ENCODE data around the gene STAG1.
"Not testable (repeated sequence)": the region's sequence is repeated elsewhere in the genome, so short reads cannot be mapped to it uniquely, and the experiment has no call there.

The STAG1 gene

GRCh38 chr3:136632625-136633081, 119.5 kb downstream of the STAG1 start:
- no peaks in the 10 kb centered on the region; the same call in 1 of the 2 replicates for H3K9me3 ChIP-seq (ENCODE audit: control insufficient read depth, insufficient read depth, low read length)
- peaks cover 8% of the 10 kb centered on the region for H3K4me1 ChIP-seq (ENCODE audit: insufficient read depth, low read length)
- H3K9ac ChIP-seq (ENCODE audit: low read depth, low read length), result no peak overlapping the region

GRCh38 chr3:136631424-136631823, 120.8 kb downstream of the STAG1 start:
- no peaks in the 10 kb centered on the region; the same call in 1 of the 2 replicates for H3K9me3 ChIP-seq (ENCODE audit: control insufficient read depth, insufficient read depth, low read length)
- no peaks in the 10 kb centered on the region for H3K36me3 ChIP-seq (ENCODE audit: insufficient read depth, low read length)
- no peak overlapping the region for H3K9ac ChIP-seq (ENCODE audit: low read depth, low read length)
- H3K4me1 ChIP-seq (ENCODE audit: insufficient read depth, low read length), result peaks cover 8% of the 10 kb centered on the region

More at GRCh38 chr3:136632625-136633081, 119.5 kb downstream of the STAG1 start:
- no peaks in the 10 kb centered on the region for H3K36me3 ChIP-seq (ENCODE audit: insufficient read depth, low read length)

GRCh38 chr3:136630915-136631314, 121.3 kb downstream of the STAG1 start:
- Histone ChIP-seq H3K4me1 (ENCODE audit: insufficient read depth, low read length) (peaks cover 8% of the 10 kb centered on the region), H3K9me3 (ENCODE audit: control insufficient read depth, insufficient read depth, low read length) (no peaks in the 10 kb centered on the region; the same call in 1 of the 2 replicates), H3K9ac (ENCODE audit: low read depth, low read length) (no peak overlapping the region), H3K36me3 (ENCODE audit: insufficient read depth, low read length) (no peaks in the 10 kb centered on the region)

- Histone ChIP-seq H3K9ac (ENCODE audit: low read depth, low read length) (no peak overlapping the region), H3K9me3 (ENCODE audit: control insufficient read depth, insufficient read depth, low read length) (no peaks in the 10 kb centered on the region; the same call in 1 of the 2 replicates), H3K36me3 (ENCODE audit: insufficient read depth, low read length) (no peaks in the 10 kb centered on the region), H3K4me1 (ENCODE audit: insufficient read depth, low read length) (peaks cover 8% of the 10 kb centered on the region)
These were observed 125.7 kb downstream of the STAG1 start for GRCh38 chr3:136626493-136626892.

- peaks cover 8% of the 10 kb centered on the region for H3K4me1 ChIP-seq (ENCODE audit: insufficient read depth, low read length)
- no peak overlapping the region for H3K9ac ChIP-seq (ENCODE audit: low read depth, low read length)
- no peaks in the 10 kb centered on the region; the same call in 1 of the 2 replicates for H3K9me3 ChIP-seq (ENCODE audit: control insufficient read depth, insufficient read depth, low read length)
- no peaks in the 10 kb centered on the region for H3K36me3 ChIP-seq (ENCODE audit: insufficient read depth, low read length)
These were observed 127.0 kb downstream of the STAG1 start for GRCh38 chr3:136624894-136625815.

- Histone ChIP-seq H3K9ac (ENCODE audit: low read depth, low read length) (no peak overlapping the region), H3K4me1 (ENCODE audit: insufficient read depth, low read length) (peaks cover 8% of the 10 kb centered on the region), H3K36me3 (ENCODE audit: insufficient read depth, low read length) (no peaks in the 10 kb centered on the region), H3K9me3 (ENCODE audit: control insufficient read depth, insufficient read depth, low read length) (no peaks in the 10 kb centered on the region; the same call in 1 of the 2 replicates)
These were observed 127.8 kb downstream of the STAG1 start for GRCh38 chr3:136624371-136624770.

- peaks cover 8% of the 10 kb centered on the region for H3K4me1 ChIP-seq (ENCODE audit: insufficient read depth, low read length)
- no peaks in the 10 kb centered on the region for H3K9me3 ChIP-seq (ENCODE audit: control insufficient read depth, insufficient read depth, low read length)
- H3K9ac ChIP-seq (ENCODE audit: low read depth, low read length), result no peak overlapping the region
- no peaks in the 10 kb centered on the region; the same call in 1 of the 2 replicates for H3K36me3 ChIP-seq (ENCODE audit: insufficient read depth, low read length)
These were observed 130.6 kb downstream of the STAG1 start for GRCh38 chr3:136621628-136622027.

- no peak overlapping the region for H3K9ac ChIP-seq (ENCODE audit: low read depth, low read length)
- no peaks in the 10 kb centered on the region for H3K9me3 ChIP-seq (ENCODE audit: control insufficient read depth, insufficient read depth, low read length)
- H3K4me1 ChIP-seq (ENCODE audit: insufficient read depth, low read length), result peaks cover 6% of the 10 kb centered on the region
- H3K36me3 ChIP-seq (ENCODE audit: insufficient read depth, low read length), result no peaks in the 10 kb centered on the region; the same call in 1 of the 2 replicates
These were observed 131.7 kb downstream of the STAG1 start for GRCh38 chr3:136620436-136620835.

- H3K9ac ChIP-seq (ENCODE audit: low read depth, low read length); H3K9me3 ChIP-seq (ENCODE audit: control insufficient read depth, insufficient read depth, low read length); H3K36me3 ChIP-seq (ENCODE audit: insufficient read depth, low read length); H3K4me1 ChIP-seq (ENCODE audit: insufficient read depth, low read length): not testable (repeated sequence)
These were observed 134.1 kb downstream of the STAG1 start for GRCh38 chr3:136617969-136618525.

- Histone ChIP-seq H3K9ac (ENCODE audit: low read depth, low read length) (no peak overlapping the region), H3K36me3 (ENCODE audit: insufficient read depth, low read length) (no peaks in the 10 kb centered on the region; the same call in 1 of the 2 replicates), H3K9me3 (ENCODE audit: control insufficient read depth, insufficient read depth, low read length) (no peaks in the 10 kb centered on the region; the same call in 1 of the 2 replicates), H3K4me1 (ENCODE audit: insufficient read depth, low read length) (no peaks in the 10 kb centered on the region)
These were observed 135.0 kb downstream of the STAG1 start for GRCh38 chr3:136617198-136617597.

GRCh38 chr3:136612512-136612911, 139.7 kb downstream of the STAG1 start:
- Histone ChIP-seq H3K4me1 (ENCODE audit: insufficient read depth, low read length) (no peaks in the 10 kb centered on the region), H3K36me3 (ENCODE audit: insufficient read depth, low read length) (no peaks in the 10 kb centered on the region; the same call in 1 of the 2 replicates)

GRCh38 chr3:136606990-136607389, 145.2 kb downstream of the STAG1 start:
- Histone ChIP-seq H3K4me1 (ENCODE audit: insufficient read depth, low read length) (no peaks in the 10 kb centered on the region), H3K36me3 (ENCODE audit: insufficient read depth, low read length) (no peaks in the 10 kb centered on the region), H3K9me3 (ENCODE audit: control insufficient read depth, insufficient read depth, low read length) (no peaks in the 10 kb centered on the region), H3K9ac (ENCODE audit: low read depth, low read length) (no peak overlapping the region)

More at GRCh38 chr3:136612512-136612911, 139.7 kb downstream of the STAG1 start:
- Histone ChIP-seq H3K9ac (ENCODE audit: low read depth, low read length) (no peak overlapping the region), H3K9me3 (ENCODE audit: control insufficient read depth, insufficient read depth, low read length) (no peaks in the 10 kb centered on the region; the same call in 1 of the 2 replicates)

GRCh38 chr3:136606216-136606615, 146.0 kb downstream of the STAG1 start:
- not testable (repeated sequence) for H3K9me3 ChIP-seq (ENCODE audit: control insufficient read depth, insufficient read depth, low read length); H3K36me3 ChIP-seq (ENCODE audit: insufficient read depth, low read length); H3K9ac ChIP-seq (ENCODE audit: low read depth, low read length); H3K4me1 ChIP-seq (ENCODE audit: insufficient read depth, low read length)

GRCh38 chr3:136604961-136605360, 147.2 kb downstream of the STAG1 start:
- no peaks in the 10 kb centered on the region for H3K4me1 ChIP-seq (ENCODE audit: insufficient read depth, low read length)
- H3K9me3 ChIP-seq (ENCODE audit: control insufficient read depth, insufficient read depth, low read length), result no peaks in the 10 kb centered on the region
- H3K9ac ChIP-seq (ENCODE audit: low read depth, low read length), result no peak overlapping the region
- H3K36me3 ChIP-seq (ENCODE audit: insufficient read depth, low read length), result no peaks in the 10 kb centered on the region
